Activated naive CD8-positive, alpha-beta T cell (primary cell): Measurements from ENCODE around the gene ACSF2.

Experiments used
- H3K27ac Mint-ChIP-seq: one replicate; pipeline ENCODE4 v1.8.0; 2021; ENCODE audit warnings: mixed read lengths
- H3K27me3 Mint-ChIP-seq: one replicate; pipeline ENCODE4 v1.8.0; 2021; ENCODE audit warnings: mixed read lengths
- H3K36me3 Mint-ChIP-seq: one replicate; pipeline ENCODE4 v1.8.0; 2021; ENCODE audit warnings: mixed read lengths
- H3K4me1 Mint-ChIP-seq: one replicate; pipeline ENCODE4 v1.8.0; 2021; ENCODE audit warnings: low read depth, mixed read lengths
- H3K4me3 Mint-ChIP-seq: one replicate; pipeline ENCODE4 v1.8.0; 2021; ENCODE audit warnings: mild to moderate bottlenecking, mixed read lengths
- H3K9me3 Mint-ChIP-seq: one replicate; pipeline ENCODE4 v1.8.0; 2021; ENCODE audit warnings: low read depth, mixed read lengths

The ACSF2 gene

GRCh38 chr17:50460831-50461526, 35.0 kb downstream of the ACSF2 start:
- Mint-ChIP-seq H3K27ac (no peak overlapping the region), H3K27me3 (no peaks in the 10 kb centered on the region), H3K4me1 (no peaks in the 10 kb centered on the region), H3K36me3 (no peaks in the 10 kb centered on the region), H3K4me3 (no peak overlapping the region), H3K9me3 (no peaks in the 10 kb centered on the region)

- Mint-ChIP-seq H3K27me3 (no peaks in the 10 kb centered on the region), H3K4me1 (no peaks in the 10 kb centered on the region), H3K4me3 (no peak overlapping the region), H3K36me3 (no peaks in the 10 kb centered on the region), H3K9me3 (no peaks in the 10 kb centered on the region), H3K27ac (no peak overlapping the region)
These were observed 35.6 kb downstream of the ACSF2 start for GRCh38 chr17:50461550-50462132.

- Mint-ChIP-seq H3K4me1 (no peaks in the 10 kb centered on the region), H3K27me3 (no peaks in the 10 kb centered on the region), H3K36me3 (no peaks in the 10 kb centered on the region), H3K4me3 (no peak overlapping the region), H3K9me3 (no peaks in the 10 kb centered on the region), H3K27ac (no peak overlapping the region)
These were observed 36.4 kb downstream of the ACSF2 start for GRCh38 chr17:50462446-50462845.

GRCh38 chr17:50464121-50464520, 38.1 kb downstream of the ACSF2 start:
- Mint-ChIP-seq H3K36me3 (no peaks in the 10 kb centered on the region), H3K27me3 (peaks cover 6% of the 10 kb centered on the region), H3K27ac (no peak overlapping the region), H3K4me3 (no peak overlapping the region), H3K9me3 (no peaks in the 10 kb centered on the region), H3K4me1 (peaks cover 6% of the 10 kb centered on the region)

GRCh38 chr17:50464736-50465135, 38.7 kb downstream of the ACSF2 start:
- no peaks in the 10 kb centered on the region for H3K9me3 Mint-ChIP-seq
- H3K4me1 Mint-ChIP-seq, result peaks cover 8% of the 10 kb centered on the region
- H3K36me3 Mint-ChIP-seq, result no peaks in the 10 kb centered on the region
- H3K4me3 Mint-ChIP-seq, result no peak overlapping the region
- H3K27me3 Mint-ChIP-seq, result peaks cover 6% of the 10 kb centered on the region
- H3K27ac Mint-ChIP-seq, result no peak overlapping the region

GRCh38 chr17:50465171-50465570, 39.2 kb downstream of the ACSF2 start:
- Mint-ChIP-seq H3K9me3 (no peaks in the 10 kb centered on the region), H3K4me3 (no peak overlapping the region), H3K27me3 (peaks cover 6% of the 10 kb centered on the region), H3K27ac (no peak overlapping the region), H3K4me1 (peaks cover 8% of the 10 kb centered on the region), H3K36me3 (no peaks in the 10 kb centered on the region)

GRCh38 chr17:50465635-50466034, 39.6 kb downstream of the ACSF2 start:
- Mint-ChIP-seq H3K36me3 (no peaks in the 10 kb centered on the region), H3K27ac (no peak overlapping the region), H3K9me3 (no peaks in the 10 kb centered on the region), H3K27me3 (peaks cover 6% of the 10 kb centered on the region), H3K4me1 (peaks cover 8% of the 10 kb centered on the region), H3K4me3 (no peak overlapping the region)

- no peaks in the 10 kb centered on the region for H3K9me3 Mint-ChIP-seq
These were observed 40.5 kb downstream of the ACSF2 start for GRCh38 chr17:50466371-50467113.

GRCh38 chr17:50467114-50467854, 41.3 kb downstream of the ACSF2 start:
- H3K4me1 Mint-ChIP-seq, result peaks cover 15% of the 10 kb centered on the region
- no peaks in the 10 kb centered on the region for H3K36me3 Mint-ChIP-seq
- H3K27ac Mint-ChIP-seq, result no peak overlapping the region
- H3K4me3 Mint-ChIP-seq, result peak overlapping the region; percentile 23
- peaks cover 6% of the 10 kb centered on the region for H3K27me3 Mint-ChIP-seq
- H3K9me3 Mint-ChIP-seq, result no peaks in the 10 kb centered on the region

More at GRCh38 chr17:50466371-50467113, 40.5 kb downstream of the ACSF2 start:
- H3K4me1 Mint-ChIP-seq, result peaks cover 13% of the 10 kb centered on the region
- H3K27ac Mint-ChIP-seq, result no peak overlapping the region
- H3K27me3 Mint-ChIP-seq, result peaks cover 6% of the 10 kb centered on the region
- no peaks in the 10 kb centered on the region for H3K36me3 Mint-ChIP-seq
- no peak overlapping the region for H3K4me3 Mint-ChIP-seq

- Mint-ChIP-seq H3K36me3 (no peaks in the 10 kb centered on the region), H3K27me3 (peaks cover 6% of the 10 kb centered on the region), H3K4me1 (peaks cover 15% of the 10 kb centered on the region), H3K9me3 (no peaks in the 10 kb centered on the region), H3K27ac (no peak overlapping the region), H3K4me3 (peak overlapping the region; percentile 23)
These were observed 41.9 kb downstream of the ACSF2 start for GRCh38 chr17:50467855-50468303.

- no peaks in the 10 kb centered on the region for H3K36me3 Mint-ChIP-seq
- peaks cover 15% of the 10 kb centered on the region for H3K4me1 Mint-ChIP-seq
- H3K4me3 Mint-ChIP-seq, result peak within 1 kb of the TSS; percentile 61
- no peak within 1 kb of the TSS for H3K27ac Mint-ChIP-seq
- H3K9me3 Mint-ChIP-seq, result no peaks in the 10 kb centered on the region
- H3K27me3 Mint-ChIP-seq, result peaks cover 6% of the 10 kb centered on the region
These were observed 42.5 kb downstream of the ACSF2 start, which contains the start of gene CHAD for GRCh38 chr17:50468304-50469207. CHAD (minus strand) TSS chr17:50468880; CDS start chr17:50468813, 67 bp downstream.

GRCh38 chr17:50469208-50469605, 43.2 kb downstream of the ACSF2 start:
- no peak overlapping the region for H3K27ac Mint-ChIP-seq
- peak overlapping the region; percentile 23 for H3K4me3 Mint-ChIP-seq
- H3K36me3 Mint-ChIP-seq, result no peaks in the 10 kb centered on the region
- no peaks in the 10 kb centered on the region for H3K9me3 Mint-ChIP-seq
- peaks cover 6% of the 10 kb centered on the region for H3K27me3 Mint-ChIP-seq
- peaks cover 15% of the 10 kb centered on the region for H3K4me1 Mint-ChIP-seq

GRCh38 chr17:50469671-50470305, 43.8 kb downstream of the ACSF2 start:
- H3K36me3 Mint-ChIP-seq, result no peaks in the 10 kb centered on the region
- H3K4me3 Mint-ChIP-seq, result peak overlapping the region; percentile 23
- H3K4me1 Mint-ChIP-seq, result peaks cover 15% of the 10 kb centered on the region
- no peak overlapping the region for H3K27ac Mint-ChIP-seq
- H3K27me3 Mint-ChIP-seq, result peaks cover 6% of the 10 kb centered on the region
- no peaks in the 10 kb centered on the region for H3K9me3 Mint-ChIP-seq
